ENCODE data around the gene PTGDR.

PTGDR gene

DNA sequence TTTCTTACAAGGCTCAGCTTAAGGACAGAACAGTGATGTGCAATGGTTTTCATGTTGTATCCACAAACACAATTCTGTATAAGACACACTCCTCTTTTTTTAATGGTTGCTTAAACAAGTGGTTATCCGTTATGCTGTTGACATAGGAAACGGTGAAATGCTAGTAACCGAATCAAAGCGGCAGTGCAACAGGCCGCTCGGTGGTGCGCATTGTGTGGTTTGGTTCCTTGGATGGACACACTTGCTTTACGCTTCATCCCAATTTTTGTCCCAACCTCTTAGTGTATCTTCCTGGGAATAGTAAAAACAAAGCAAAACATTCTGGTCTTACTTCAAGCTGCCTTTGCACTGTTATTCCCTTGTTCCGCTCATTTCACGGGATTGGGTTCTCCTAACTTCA, 46.0 kb downstream of the PTGDR start:
- no peak for FAIRE-seq

DNA sequence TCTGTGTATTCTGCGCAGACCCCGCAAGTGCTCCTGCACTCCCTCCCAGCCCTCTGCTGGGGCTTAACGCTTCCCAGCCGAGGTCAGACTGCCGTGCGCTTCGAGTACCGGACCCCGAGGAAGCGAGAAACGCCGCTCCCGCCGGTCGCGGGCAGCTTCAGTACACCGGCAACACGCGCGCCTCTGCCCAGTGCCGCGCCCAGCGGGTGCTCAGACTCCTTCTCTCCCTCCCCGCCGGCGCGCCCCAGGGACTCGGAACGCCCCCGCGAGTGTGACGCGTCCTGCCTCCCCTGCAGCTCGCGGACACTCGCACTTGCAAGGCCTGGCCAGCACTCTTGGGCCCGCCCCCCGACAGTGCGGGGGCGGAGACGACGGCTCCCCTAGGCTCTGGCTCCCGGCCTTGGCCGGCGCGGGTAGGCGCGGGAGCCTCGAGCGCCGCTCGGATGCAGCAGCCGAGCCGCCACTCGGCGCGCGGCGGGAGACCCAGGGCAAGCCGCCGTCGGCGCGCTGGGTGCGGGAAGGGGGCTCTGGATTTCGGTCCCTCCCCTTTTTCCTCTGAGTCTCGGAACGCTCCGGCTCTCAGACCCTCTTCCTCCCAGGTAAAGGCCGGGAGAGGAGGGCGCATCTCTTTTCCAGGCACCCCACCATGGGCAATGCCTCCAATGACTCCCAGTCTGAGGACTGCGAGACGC, 46.6 kb downstream of the PTGDR start, which contains the start of gene PTGER2:
Gene PTGER2 (plus strand): TSS at position 410 of the 692 bp plus-strand sequence. CDS start 237 bp downstream, at position 647.
- no peak for FAIRE-seq

DNA sequence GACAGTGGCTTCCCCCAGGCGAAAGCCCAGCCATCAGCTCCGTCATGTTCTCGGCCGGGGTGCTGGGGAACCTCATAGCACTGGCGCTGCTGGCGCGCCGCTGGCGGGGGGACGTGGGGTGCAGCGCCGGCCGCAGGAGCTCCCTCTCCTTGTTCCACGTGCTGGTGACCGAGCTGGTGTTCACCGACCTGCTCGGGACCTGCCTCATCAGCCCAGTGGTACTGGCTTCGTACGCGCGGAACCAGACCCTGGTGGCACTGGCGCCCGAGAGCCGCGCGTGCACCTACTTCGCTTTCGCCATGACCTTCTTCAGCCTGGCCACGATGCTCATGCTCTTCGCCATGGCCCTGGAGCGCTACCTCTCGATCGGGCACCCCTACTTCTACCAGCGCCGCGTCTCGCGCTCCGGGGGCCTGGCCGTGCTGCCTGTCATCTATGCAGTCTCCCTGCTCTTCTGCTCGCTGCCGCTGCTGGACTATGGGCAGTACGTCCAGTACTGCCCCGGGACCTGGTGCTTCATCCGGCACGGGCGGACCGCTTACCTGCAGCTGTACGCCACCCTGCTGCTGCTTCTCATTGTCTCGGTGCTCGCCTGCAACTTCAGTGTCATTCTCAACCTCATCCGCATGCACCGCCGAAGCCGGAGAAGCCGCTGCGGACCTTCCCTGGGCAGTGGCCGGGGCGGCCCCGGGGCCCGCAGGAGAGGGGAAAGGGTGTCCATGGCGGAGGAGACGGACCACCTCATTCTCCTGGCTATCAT, 47.3 kb downstream of the PTGDR start:
- FAIRE-seq = no peak

DNA sequence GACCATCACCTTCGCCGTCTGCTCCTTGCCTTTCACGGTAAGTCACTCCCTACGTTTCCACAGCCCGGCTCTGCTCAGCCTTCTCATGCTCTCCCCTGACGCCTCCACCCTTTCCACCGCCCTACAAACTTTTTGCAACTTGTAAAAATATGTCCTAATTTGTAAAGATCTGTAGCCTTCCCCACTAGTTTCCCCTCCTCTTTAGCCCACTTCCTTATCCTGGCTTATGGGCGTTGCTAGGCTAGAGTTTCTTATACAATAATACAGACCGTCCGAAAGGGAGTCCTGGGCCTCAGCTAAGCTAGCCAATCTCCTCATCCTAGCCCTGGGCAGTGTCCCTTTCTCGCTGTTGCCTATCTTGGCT, 47.8 kb downstream of the PTGDR start:
- FAIRE-seq = no peak

DNA sequence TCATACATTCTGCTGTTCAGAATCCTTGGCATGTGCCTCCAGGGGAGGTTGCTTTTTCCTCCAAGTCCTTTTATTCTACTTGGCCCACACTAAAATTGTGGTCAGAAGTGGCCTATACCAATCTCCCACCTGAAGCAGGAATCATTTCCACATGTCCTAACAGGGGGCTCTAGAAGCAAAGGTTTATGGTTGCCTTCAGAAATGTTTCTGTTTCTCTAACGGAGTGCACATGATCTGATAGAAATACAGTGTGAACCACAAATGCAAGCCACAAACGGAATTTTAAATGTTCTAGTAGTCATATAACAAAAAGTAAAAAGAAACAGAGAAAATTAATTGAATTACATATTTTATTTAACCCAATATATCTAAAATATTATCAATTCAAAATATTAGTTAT, 50.6 kb downstream of the PTGDR start:
- FAIRE-seq = no peak

DNA sequence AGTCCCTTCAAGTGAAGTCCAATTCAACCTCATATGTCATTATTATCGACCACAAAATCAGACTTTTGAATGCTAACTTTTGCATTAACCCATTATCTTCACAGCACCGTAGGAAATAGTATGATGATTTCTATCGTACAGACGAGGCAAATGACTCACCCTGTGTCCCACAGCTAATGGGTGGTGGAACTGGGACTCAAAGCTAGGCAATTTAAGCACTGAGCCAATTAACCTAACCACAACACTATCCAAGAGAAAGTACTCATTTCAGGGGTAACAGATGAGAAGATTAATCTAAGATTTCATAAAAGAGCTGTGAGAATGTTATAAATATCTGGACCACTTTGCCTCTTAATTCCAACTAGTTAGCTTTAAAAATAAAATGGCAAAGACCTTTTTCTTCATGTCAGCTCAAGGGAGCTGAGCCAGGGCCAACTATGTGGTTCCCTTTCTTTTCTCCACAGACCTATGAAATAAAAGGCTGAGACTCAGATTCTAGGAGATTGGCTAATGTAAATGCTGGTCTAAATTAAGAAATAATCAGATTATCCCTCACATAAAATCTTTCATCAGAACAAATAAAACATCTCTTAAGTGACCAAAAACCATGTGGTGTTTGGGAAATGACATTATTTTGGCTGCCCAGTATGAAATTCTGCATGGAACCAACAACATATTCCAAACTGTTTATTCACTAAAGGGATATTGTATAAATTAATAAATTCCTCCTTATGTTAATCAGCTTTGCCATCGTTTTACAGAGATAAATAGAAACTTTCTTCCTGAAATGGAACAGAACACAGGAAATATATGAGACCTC, 51.5 kb downstream of the PTGDR start:
- FAIRE-seq = no peak

DNA sequence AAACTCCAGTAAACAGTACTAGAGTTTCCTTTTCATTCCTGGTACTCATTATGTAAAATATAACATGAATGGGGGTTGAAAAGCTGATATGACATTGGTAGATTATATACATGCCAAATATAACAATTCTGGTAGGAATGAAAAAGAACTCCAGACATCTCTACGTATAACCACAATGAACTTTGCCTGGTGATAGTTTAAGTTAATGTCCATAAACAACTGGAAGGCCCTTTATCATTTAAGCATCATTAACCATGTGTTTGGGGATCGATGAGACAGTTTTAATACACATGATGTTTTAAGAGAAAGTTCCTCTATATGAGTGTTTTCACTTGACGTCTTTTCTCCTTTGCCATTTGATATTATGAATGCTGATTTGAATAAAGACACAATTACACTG, 52.4 kb downstream of the PTGDR start:
- FAIRE-seq = no peak

DNA sequence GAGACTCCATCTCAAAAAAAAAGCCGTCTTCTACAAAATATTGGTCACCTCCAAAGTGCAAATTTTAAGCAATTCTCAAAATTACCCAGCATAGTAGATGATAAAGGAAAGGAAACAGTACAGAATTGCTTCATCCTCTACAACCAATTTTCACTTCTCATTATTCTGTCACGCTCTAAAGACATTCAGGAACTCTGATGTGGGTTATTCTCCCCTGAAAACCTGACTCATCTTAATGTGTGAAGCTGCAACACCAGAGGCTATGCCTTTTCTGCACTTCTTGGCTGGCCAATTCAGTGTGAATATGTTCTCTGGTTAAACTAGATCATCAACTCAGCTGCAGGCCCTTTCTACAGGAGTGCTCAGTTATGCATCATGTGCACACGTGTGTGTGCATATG, 57.6 kb downstream of the PTGDR start:
- FAIRE-seq = no peak

DNA sequence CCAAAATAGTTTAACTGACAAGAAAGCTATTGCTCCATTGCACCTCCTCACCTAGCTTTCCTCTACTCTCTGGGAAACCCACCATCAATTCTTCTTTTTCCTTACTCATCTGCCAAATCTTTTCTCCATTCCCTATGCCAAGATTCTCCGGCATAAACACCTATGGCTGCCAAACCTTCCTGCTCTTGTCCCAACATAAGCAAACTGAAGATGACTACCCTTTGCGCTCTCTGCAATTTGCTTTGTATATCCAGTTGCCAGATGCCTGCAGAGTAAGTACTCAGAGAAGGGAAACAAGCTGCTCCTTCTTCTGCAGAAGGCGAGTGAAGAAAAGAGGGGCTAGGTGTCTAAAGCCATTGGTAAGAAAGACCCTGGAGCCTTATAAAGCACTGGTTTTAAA, 58.1 kb downstream of the PTGDR start:
- FAIRE-seq = no peak

All from colon (tissue), 2 donors.